Measurements from ENCODE around the gene LRRN1. TPM values are rescaled to one million over a fixed set of nuclear protein-coding genes. Genes with fewer than 3 reads are reported as not detected.

The LRRN1 gene
- total RNA-seq, 5 donors from 2014 or later (not counting 1 experiment from before 2014, with no cell fraction given) = 0.20 to 7.8 (median 1.2) TPM

- ATAC-seq (replicated peaks in 1 of 4) (no peak), DNase-seq (no peak)
- ChIA-PET POLR2A (no interaction called here), CTCF (no interaction called here)
- Histone ChIP-seq H3K9me3 (no peaks in the 10 kb centered on the region), H3K36me3 (ENCODE audit: control insufficient read depth in 2 of 2, extremely low read depth in 1 of 2, insufficient read depth in 1 of 2, low read length in 1 of 2) (no peaks in the 10 kb centered on the region), H3K4me3 (ENCODE audit: control insufficient read depth in 1 of 2, extremely low read depth in 1 of 2, low read length in 1 of 2) (no peak overlapping the region), H3K27me3 (replicated peaks in 1 of 2; ENCODE audit: control insufficient read depth in 2 of 2, extremely low read depth in 1 of 2, insufficient read depth in 2 of 2, low read length in 1 of 2) (peaks cover 0 to 32% of the 10 kb centered on the region in 2 experiments), H3K27ac (ENCODE audit: low read length) (no peak overlapping the region), H3K4me1 (ENCODE audit: control insufficient read depth in 1 of 2, extremely low read depth in 1 of 2, insufficient read depth in 2 of 2, low read length in 2 of 2) (peaks cover 2 to 18% of the 10 kb centered on the region in 2 experiments)
- Mint-ChIP-seq H3K27ac (no peak overlapping the region), H3K27me3 (peaks cover 16 to 41% of the 10 kb centered on the region in 2 donors), H3K9me3 (no peaks in the 10 kb centered on the region), H3K4me1 (peaks cover 11 to 25% (median 20%) of the 10 kb centered on the region in 3 donors), H3K4me3 (no peak overlapping the region), H3K36me3 (no peaks in the 10 kb centered on the region)
- 91% methylated on average over 12 of the region's 13 CpGs for WGBS (ENCODE audit: insufficient coverage)
Measured at GRCh38 chr3:3802046-3802445, 2.8 kb downstream of the LRRN1 start.

GRCh38 chr3:3804560-3804959 lies 5.3 kb downstream of the LRRN1 start:
- DNase-seq (no peak), ATAC-seq (replicated peaks in 1 of 4) (no peak)
- CTCF ChIA-PET = no interaction called here
- H3K4me3 Mint-ChIP-seq = no peak overlapping the region
- Histone ChIP-seq H3K27me3 (replicated peaks in 1 of 2; ENCODE audit: control insufficient read depth in 2 of 2, extremely low read depth in 1 of 2, insufficient read depth in 2 of 2, low read length in 1 of 2) (peaks cover 0 to 20% of the 10 kb centered on the region in 2 experiments), H3K9me3 (no peaks in the 10 kb centered on the region), H3K36me3 (ENCODE audit: control insufficient read depth in 2 of 2, extremely low read depth in 1 of 2, insufficient read depth in 1 of 2, low read length in 1 of 2) (no peaks in the 10 kb centered on the region), H3K4me3 (ENCODE audit: control insufficient read depth in 1 of 2, extremely low read depth in 1 of 2, low read length in 1 of 2) (no peak overlapping the region), H3K27ac (ENCODE audit: low read length) (no peak overlapping the region), H3K4me1 (ENCODE audit: control insufficient read depth in 1 of 2, extremely low read depth in 1 of 2, insufficient read depth in 2 of 2, low read length in 2 of 2) (peaks cover 2 to 13% of the 10 kb centered on the region in 2 experiments)
- no peaks in the 10 kb centered on the region for H3K36me3 Mint-ChIP-seq
- peaks cover 6 to 25% of the 10 kb centered on the region in 2 donors for H3K27me3 Mint-ChIP-seq
- WGBS (ENCODE audit: insufficient coverage) = no CpG with 5 or more reads among the region's 2 CpGs
- peaks cover 0 to 14% (median 11%) of the 10 kb centered on the region in 3 donors for H3K4me1 Mint-ChIP-seq
- no peak overlapping the region for H3K27ac Mint-ChIP-seq
- POLR2A ChIA-PET = no interaction called here
- no peaks in the 10 kb centered on the region for H3K9me3 Mint-ChIP-seq

- POLR2A ChIA-PET = no interaction called here
- CTCF ChIA-PET = no interaction called here
- no peak for ATAC-seq (replicated peaks in 1 of 4)
Measured at GRCh38 chr3:3806092-3806491, 6.9 kb downstream of the LRRN1 start.

GRCh38 chr3:3806856-3807255 lies 7.6 kb downstream of the LRRN1 start:
- Histone ChIP-seq H3K27me3 (replicated peaks in 1 of 2; ENCODE audit: control insufficient read depth in 2 of 2, extremely low read depth in 1 of 2, insufficient read depth in 2 of 2, low read length in 1 of 2) (peaks cover 0 to 3% of the 10 kb centered on the region in 2 experiments), H3K27ac (ENCODE audit: low read length) (no peak overlapping the region), H3K4me1 (ENCODE audit: control insufficient read depth in 1 of 2, extremely low read depth in 1 of 2, insufficient read depth in 2 of 2, low read length in 2 of 2) (no peaks in the 10 kb centered on the region), H3K36me3 (ENCODE audit: control insufficient read depth in 2 of 2, extremely low read depth in 1 of 2, insufficient read depth in 1 of 2, low read length in 1 of 2) (no peaks in the 10 kb centered on the region), H3K4me3 (ENCODE audit: control insufficient read depth in 1 of 2, extremely low read depth in 1 of 2, low read length in 1 of 2) (no peak overlapping the region), H3K9me3 (no peaks in the 10 kb centered on the region)
- no peak overlapping the region for H3K4me3 Mint-ChIP-seq
- DNase-seq (no peak), ATAC-seq (replicated peaks in 1 of 4) (no peak)
- no peaks in the 10 kb centered on the region for H3K9me3 Mint-ChIP-seq
- H3K27me3 Mint-ChIP-seq = peaks cover 6 to 9% of the 10 kb centered on the region in 2 donors
- H3K36me3 Mint-ChIP-seq = no peaks in the 10 kb centered on the region
- ChIA-PET POLR2A (no interaction called here), CTCF (no interaction called here)
- H3K27ac Mint-ChIP-seq = no peak overlapping the region
- WGBS (ENCODE audit: insufficient coverage) = 93% methylated on average over 5 of the region's 6 CpGs
- H3K4me1 Mint-ChIP-seq = peaks cover 0 to 1% (median 0%) of the 10 kb centered on the region in 3 donors

More at GRCh38 chr3:3806092-3806491, 6.9 kb downstream of the LRRN1 start:
- H3K9me3 Mint-ChIP-seq = no peaks in the 10 kb centered on the region
- Histone ChIP-seq H3K4me3 (ENCODE audit: control insufficient read depth in 1 of 2, extremely low read depth in 1 of 2, low read length in 1 of 2) (no peak overlapping the region), H3K36me3 (ENCODE audit: control insufficient read depth in 2 of 2, extremely low read depth in 1 of 2, insufficient read depth in 1 of 2, low read length in 1 of 2) (no peaks in the 10 kb centered on the region), H3K27ac (ENCODE audit: low read length) (no peak overlapping the region), H3K9me3 (no peaks in the 10 kb centered on the region), H3K27me3 (replicated peaks in 1 of 2; ENCODE audit: control insufficient read depth in 2 of 2, extremely low read depth in 1 of 2, insufficient read depth in 2 of 2, low read length in 1 of 2) (peaks cover 0 to 5% of the 10 kb centered on the region in 2 experiments), H3K4me1 (ENCODE audit: control insufficient read depth in 1 of 2, extremely low read depth in 1 of 2, insufficient read depth in 2 of 2, low read length in 2 of 2) (peaks cover 0 to 1% of the 10 kb centered on the region in 2 experiments)
- peaks cover 0 to 8% (median 3%) of the 10 kb centered on the region in 3 donors for H3K4me1 Mint-ChIP-seq
- no peak overlapping the region for H3K27ac Mint-ChIP-seq
- H3K36me3 Mint-ChIP-seq = no peaks in the 10 kb centered on the region
- WGBS (ENCODE audit: insufficient coverage) = 100% methylated on average over 5 of the region's 7 CpGs
- H3K4me3 Mint-ChIP-seq = no peak overlapping the region
- H3K27me3 Mint-ChIP-seq = peaks cover 6 to 17% of the 10 kb centered on the region in 2 donors
- DNase-seq = no peak

GRCh38 chr3:3813013-3813412 lies 13.8 kb downstream of the LRRN1 start:
- Histone ChIP-seq H3K9me3 (no peaks in the 10 kb centered on the region), H3K36me3 (ENCODE audit: control insufficient read depth in 2 of 2, extremely low read depth in 1 of 2, insufficient read depth in 1 of 2, low read length in 1 of 2) (no peaks in the 10 kb centered on the region), H3K4me3 (ENCODE audit: control insufficient read depth in 1 of 2, extremely low read depth in 1 of 2, low read length in 1 of 2) (no peak overlapping the region), H3K27ac (ENCODE audit: low read length) (no peak overlapping the region), H3K27me3 (replicated peaks in 1 of 2; ENCODE audit: control insufficient read depth in 2 of 2, extremely low read depth in 1 of 2, insufficient read depth in 2 of 2, low read length in 1 of 2) (no peaks in the 10 kb centered on the region), H3K4me1 (ENCODE audit: control insufficient read depth in 1 of 2, extremely low read depth in 1 of 2, insufficient read depth in 2 of 2, low read length in 2 of 2) (no peaks in the 10 kb centered on the region)
- CTCF ChIA-PET = no interaction called here
- ATAC-seq (replicated peaks in 1 of 4) (no peak), DNase-seq (no peak)
- no CpG with 5 or more reads among the region's 5 CpGs for WGBS (ENCODE audit: insufficient coverage)
- Mint-ChIP-seq H3K9me3 (no peaks in the 10 kb centered on the region), H3K27me3 (no peaks in the 10 kb centered on the region), H3K27ac (no peak overlapping the region), H3K4me3 (no peak overlapping the region), H3K4me1 (no peaks in the 10 kb centered on the region), H3K36me3 (no peaks in the 10 kb centered on the region)
- POLR2A ChIA-PET = no interaction called here

GRCh38 chr3:3815206-3815605 lies 16.0 kb downstream of the LRRN1 start:
- Histone ChIP-seq H3K4me1 (ENCODE audit: control insufficient read depth in 1 of 2, extremely low read depth in 1 of 2, insufficient read depth in 2 of 2, low read length in 2 of 2) (no peaks in the 10 kb centered on the region), H3K27me3 (replicated peaks in 1 of 2; ENCODE audit: control insufficient read depth in 2 of 2, extremely low read depth in 1 of 2, insufficient read depth in 2 of 2, low read length in 1 of 2) (no peaks in the 10 kb centered on the region), H3K4me3 (ENCODE audit: control insufficient read depth in 1 of 2, extremely low read depth in 1 of 2, low read length in 1 of 2) (no peak overlapping the region), H3K27ac (ENCODE audit: low read length) (no peak overlapping the region), H3K9me3 (no peaks in the 10 kb centered on the region), H3K36me3 (ENCODE audit: control insufficient read depth in 2 of 2, extremely low read depth in 1 of 2, insufficient read depth in 1 of 2, low read length in 1 of 2) (no peaks in the 10 kb centered on the region)
- no peak overlapping the region for H3K27ac Mint-ChIP-seq
- H3K4me3 Mint-ChIP-seq = no peak overlapping the region
- ATAC-seq (replicated peaks in 1 of 4) (no peak), DNase-seq (no peak)
- H3K27me3 Mint-ChIP-seq = no peaks in the 10 kb centered on the region
- WGBS (ENCODE audit: insufficient coverage) = no CpG with 5 or more reads among the region's 1 CpG
- H3K4me1 Mint-ChIP-seq = no peaks in the 10 kb centered on the region
- peaks cover 3% of the 10 kb centered on the region for H3K36me3 Mint-ChIP-seq
- CTCF ChIA-PET = no interaction called here
- H3K9me3 Mint-ChIP-seq = no peaks in the 10 kb centered on the region
- POLR2A ChIA-PET = no interaction called here

- POLR2A ChIA-PET = no interaction called here
- H3K4me1 Mint-ChIP-seq = no peaks in the 10 kb centered on the region
Measured at GRCh38 chr3:3816034-3816433, 16.8 kb downstream of the LRRN1 start.

More at GRCh38 chr3:3816034-3816433, 16.8 kb downstream of the LRRN1 start:
- Histone ChIP-seq H3K27ac (ENCODE audit: low read length) (no peak overlapping the region), H3K36me3 (ENCODE audit: control insufficient read depth in 2 of 2, extremely low read depth in 1 of 2, insufficient read depth in 1 of 2, low read length in 1 of 2) (no peaks in the 10 kb centered on the region), H3K27me3 (replicated peaks in 1 of 2; ENCODE audit: control insufficient read depth in 2 of 2, extremely low read depth in 1 of 2, insufficient read depth in 2 of 2, low read length in 1 of 2) (no peaks in the 10 kb centered on the region), H3K9me3 (no peaks in the 10 kb centered on the region), H3K4me3 (ENCODE audit: control insufficient read depth in 1 of 2, extremely low read depth in 1 of 2, low read length in 1 of 2) (no peak overlapping the region), H3K4me1 (ENCODE audit: control insufficient read depth in 1 of 2, extremely low read depth in 1 of 2, insufficient read depth in 2 of 2, low read length in 2 of 2) (no peaks in the 10 kb centered on the region)
- no peaks in the 10 kb centered on the region for H3K27me3 Mint-ChIP-seq
- WGBS (ENCODE audit: insufficient coverage) = no CpG with 5 or more reads among the region's 1 CpG
- H3K4me3 Mint-ChIP-seq = no peak overlapping the region
- ATAC-seq (replicated peaks in 1 of 4) = no peak
- DNase-seq = no peak
- H3K36me3 Mint-ChIP-seq = peaks cover 3% of the 10 kb centered on the region
- CTCF ChIA-PET = no interaction called here
- no peaks in the 10 kb centered on the region for H3K9me3 Mint-ChIP-seq
- H3K27ac Mint-ChIP-seq = no peak overlapping the region

All from T-cell (primary cell).